ENCODE measurements around the gene PLXNC1.

The PLXNC1 gene

GRCh38 chr12:94147991-94148738 lies at the start of gene PLXNC1:
PLXNC1 (plus strand) TSS chr12:94148577; CDS start chr12:94148972, 395 bp downstream.
- Mint-ChIP-seq H3K27me3 (peaks cover 49% of the 10 kb centered on the region), H3K4me3 (peak within 1 kb of the TSS; percentile 95 to 97), H3K27ac (peak within 1 kb of the TSS; percentile 66 to 93), H3K4me1 (peaks cover 37% of the 10 kb centered on the region), H3K9me3 (no peaks in the 10 kb centered on the region)
- DNase-seq (peak; percentile 81), ATAC-seq (peak; percentile 72)

- ATAC-seq (no peak), DNase-seq (no peak)
- H3K4me1 Mint-ChIP-seq, result peaks cover 42% of the 10 kb centered on the region
- peak overlapping the region; percentile 16 to 94 for H3K27ac Mint-ChIP-seq
- no peaks in the 10 kb centered on the region for H3K9me3 Mint-ChIP-seq
- no peak overlapping the region for H3K4me3 Mint-ChIP-seq
- peaks cover 16% of the 10 kb centered on the region for H3K27me3 Mint-ChIP-seq
Observed at GRCh38 chr12:94099191-94099590, 49.2 kb upstream of the PLXNC1 start.

GRCh38 chr12:94099632-94100031 lies 48.7 kb upstream of the PLXNC1 start:
- ATAC-seq, result no peak
- H3K9me3 Mint-ChIP-seq, result no peaks in the 10 kb centered on the region
- no peak for DNase-seq

GRCh38 chr12:94100211-94100627 lies 48.2 kb upstream of the PLXNC1 start:
- Mint-ChIP-seq H3K27ac (peak overlapping the region; percentile 97 to 99), H3K27me3 (peaks cover 27% of the 10 kb centered on the region), H3K9me3 (no peaks in the 10 kb centered on the region), H3K4me1 (peaks cover 41% of the 10 kb centered on the region), H3K4me3 (peak overlapping the region; percentile 73 to 89)
- peak; percentile 55 to 70 for DNase-seq
- ATAC-seq, result peak; percentile 65

More at GRCh38 chr12:94099632-94100031, 48.7 kb upstream of the PLXNC1 start:
- Mint-ChIP-seq H3K4me1 (peaks cover 42% of the 10 kb centered on the region), H3K27ac (peak overlapping the region; percentile 97 to 99), H3K27me3 (peaks cover 21% of the 10 kb centered on the region), H3K4me3 (no peak overlapping the region)

GRCh38 chr12:94100990-94101737 lies 47.2 kb upstream of the PLXNC1 start:
- H3K27me3 Mint-ChIP-seq, result peaks cover 30% of the 10 kb centered on the region
- DNase-seq, result peak; percentile 84 to 85
- H3K9me3 Mint-ChIP-seq, result no peaks in the 10 kb centered on the region
- H3K4me3 Mint-ChIP-seq, result peak overlapping the region; percentile 88 to 89
- H3K4me1 Mint-ChIP-seq, result peaks cover 35% of the 10 kb centered on the region
- ATAC-seq, result peak; percentile 78
- H3K27ac Mint-ChIP-seq, result peak overlapping the region; percentile 97 to 99

GRCh38 chr12:94101738-94102660 lies 46.4 kb upstream of the PLXNC1 start:
- peak; percentile 81 for ATAC-seq
- peaks cover 35% of the 10 kb centered on the region for H3K4me1 Mint-ChIP-seq
- peak overlapping the region; percentile 97 to 99 for H3K27ac Mint-ChIP-seq
- H3K27me3 Mint-ChIP-seq, result peaks cover 30% of the 10 kb centered on the region
- DNase-seq, result peak; percentile 84 to 90
- no peaks in the 10 kb centered on the region for H3K9me3 Mint-ChIP-seq
- H3K4me3 Mint-ChIP-seq, result peak overlapping the region; percentile 88 to 89

- Mint-ChIP-seq H3K27ac (peak overlapping the region in 1 of 2 donors; percentile 22), H3K27me3 (peaks cover 27% of the 10 kb centered on the region), H3K9me3 (no peaks in the 10 kb centered on the region), H3K4me3 (no peak overlapping the region), H3K4me1 (peaks cover 41% of the 10 kb centered on the region)
- ATAC-seq (no peak), DNase-seq (no peak)
Observed at GRCh38 chr12:94103986-94104385, 44.4 kb upstream of the PLXNC1 start.

- no peak for ATAC-seq
- no peak for DNase-seq
- H3K27me3 Mint-ChIP-seq, result peaks cover 20% of the 10 kb centered on the region
- H3K4me3 Mint-ChIP-seq, result no peak overlapping the region
- H3K27ac Mint-ChIP-seq, result no peak overlapping the region
- no peaks in the 10 kb centered on the region for H3K9me3 Mint-ChIP-seq
- H3K4me1 Mint-ChIP-seq, result peaks cover 40% of the 10 kb centered on the region
Observed at GRCh38 chr12:94107910-94108309, 40.5 kb upstream of the PLXNC1 start.

- H3K4me1 Mint-ChIP-seq, result peaks cover 40% of the 10 kb centered on the region
- peaks cover 15% of the 10 kb centered on the region for H3K27me3 Mint-ChIP-seq
- peak; percentile 50 to 63 for DNase-seq
- H3K27ac Mint-ChIP-seq, result peak overlapping the region; percentile 62 to 83
- peak; percentile 93 for ATAC-seq
- no peaks in the 10 kb centered on the region for H3K9me3 Mint-ChIP-seq
- peak overlapping the region; percentile 21 to 51 for H3K4me3 Mint-ChIP-seq
Observed at GRCh38 chr12:94109160-94109559, 39.2 kb upstream of the PLXNC1 start.

- no peak overlapping the region for H3K4me3 Mint-ChIP-seq
- H3K9me3 Mint-ChIP-seq, result no peaks in the 10 kb centered on the region
- peaks cover 4% of the 10 kb centered on the region for H3K27me3 Mint-ChIP-seq
- no peak for DNase-seq
- no peak overlapping the region for H3K27ac Mint-ChIP-seq
- ATAC-seq, result no peak
- H3K4me1 Mint-ChIP-seq, result peaks cover 40% of the 10 kb centered on the region
Observed at GRCh38 chr12:94110258-94110657, 38.1 kb upstream of the PLXNC1 start.

- H3K27me3 Mint-ChIP-seq, result no peaks in the 10 kb centered on the region
- H3K9me3 Mint-ChIP-seq, result no peaks in the 10 kb centered on the region
- no peak overlapping the region for H3K4me3 Mint-ChIP-seq
- no peak for ATAC-seq
- peak overlapping the region in 1 of 2 donors; percentile 24 for H3K27ac Mint-ChIP-seq
- no peak for DNase-seq
- peaks cover 40% of the 10 kb centered on the region for H3K4me1 Mint-ChIP-seq
Observed at GRCh38 chr12:94111302-94111701, 37.1 kb upstream of the PLXNC1 start.

GRCh38 chr12:94112121-94112520 lies 36.3 kb upstream of the PLXNC1 start:
- H3K27me3 Mint-ChIP-seq, result no peaks in the 10 kb centered on the region
- H3K4me3 Mint-ChIP-seq, result no peak overlapping the region
- DNase-seq (no peak), ATAC-seq (no peak)
- H3K27ac Mint-ChIP-seq, result no peak overlapping the region
- no peaks in the 10 kb centered on the region for H3K9me3 Mint-ChIP-seq
- H3K4me1 Mint-ChIP-seq, result peaks cover 40% of the 10 kb centered on the region

GRCh38 chr12:94114166-94114565 lies 34.2 kb upstream of the PLXNC1 start:
- DNase-seq (no peak), ATAC-seq (no peak)
- no peak overlapping the region for H3K27ac Mint-ChIP-seq
- H3K27me3 Mint-ChIP-seq, result no peaks in the 10 kb centered on the region
- H3K4me1 Mint-ChIP-seq, result peaks cover 31% of the 10 kb centered on the region
- no peak overlapping the region for H3K4me3 Mint-ChIP-seq
- H3K9me3 Mint-ChIP-seq, result no peaks in the 10 kb centered on the region

- no peak for ATAC-seq
- Mint-ChIP-seq H3K27me3 (no peaks in the 10 kb centered on the region), H3K9me3 (no peaks in the 10 kb centered on the region), H3K4me3 (no peak overlapping the region), H3K4me1 (peaks cover 14% of the 10 kb centered on the region), H3K27ac (no peak overlapping the region)
- no peak for DNase-seq
Observed at GRCh38 chr12:94116191-94116590, 32.2 kb upstream of the PLXNC1 start.

- no peak for DNase-seq
- peaks cover 48% of the 10 kb centered on the region for H3K4me1 Mint-ChIP-seq
Observed at GRCh38 chr12:94121886-94122285, 26.5 kb upstream of the PLXNC1 start.

More at GRCh38 chr12:94121886-94122285, 26.5 kb upstream of the PLXNC1 start:
- no peak overlapping the region for H3K4me3 Mint-ChIP-seq
- no peak for ATAC-seq
- no peaks in the 10 kb centered on the region for H3K9me3 Mint-ChIP-seq
- no peaks in the 10 kb centered on the region for H3K27me3 Mint-ChIP-seq
- no peak overlapping the region for H3K27ac Mint-ChIP-seq

Data from stimulated activated naive CD8-positive, alpha-beta T cell treated with anti-CD3 and anti-CD28 coated beads, Interleukin-15, amount 100 ng/mL, for 72 hours (primary cell).